Activated naive CD8-positive, alpha-beta T cell treated with anti-CD3 and anti-CD28 coated beads for 36 hours (primary cell): ENCODE measurements around the gene POLRMT. TPM values are rescaled to one million over a fixed set of nuclear protein-coding genes. Genes with fewer than 3 reads are reported as not detected.
"Not testable (repeated sequence)": the region's sequence is repeated elsewhere in the genome, so short reads cannot be mapped to it uniquely, and the experiment has no call there.

ENCODE experiments used
- DNase-seq: peaks from one replicate; pipeline ENCODE4 v3.0.0; 2021
- H3K27ac Mint-ChIP-seq: one replicate; pipeline ENCODE4 v1.8.0; 2022; ENCODE audit warnings: mild to moderate bottlenecking, moderate library complexity, mixed read lengths
- H3K27me3 Mint-ChIP-seq: one replicate; pipeline ENCODE4 v1.8.0; 2022; ENCODE audit warnings: mild to moderate bottlenecking, mixed read lengths
- H3K36me3 Mint-ChIP-seq: one replicate; pipeline ENCODE4 v1.8.0; 2021; ENCODE audit warnings: mild to moderate bottlenecking, mixed read lengths
- H3K4me1 Mint-ChIP-seq: one replicate; pipeline ENCODE4 v1.8.0; 2021; ENCODE audit warnings: mixed read lengths
- H3K4me3 Mint-ChIP-seq: one replicate; pipeline ENCODE4 v1.8.0; 2022; ENCODE audit warnings: mild to moderate bottlenecking, moderate library complexity, mixed read lengths
- H3K9me3 Mint-ChIP-seq: one replicate; pipeline ENCODE4 v1.8.0; 2022; ENCODE audit warnings: mixed read lengths
- total RNA-seq, 2 experiments: library from RNA; stranded (reverse); gene quantifications; one replicate each; pipeline ENCODE4 v1.2.3, GENCODE V29; 2021

The POLRMT gene
- total RNA-seq, 2 experiments from 2014 or later: 73.3 to 74.6 TPM

GRCh38 chr19:629515-629914 is 3.8 kb downstream of the POLRMT start:
- DNase-seq, H3K27me3 Mint-ChIP-seq, H3K4me3 Mint-ChIP-seq, H3K27ac Mint-ChIP-seq, H3K9me3 Mint-ChIP-seq: not testable (repeated sequence)
- Mint-ChIP-seq H3K4me1 (peaks cover 25% of the 10 kb centered on the region), H3K36me3 (peaks cover 34% of the 10 kb centered on the region)

- DNase-seq: no peak
- no peak overlapping the region for H3K4me3 Mint-ChIP-seq
- no peaks in the 10 kb centered on the region for H3K9me3 Mint-ChIP-seq
- peaks cover 34% of the 10 kb centered on the region for H3K36me3 Mint-ChIP-seq
- H3K4me1 Mint-ChIP-seq: peaks cover 17% of the 10 kb centered on the region
- H3K27me3 Mint-ChIP-seq: no peaks in the 10 kb centered on the region
- no peak overlapping the region for H3K27ac Mint-ChIP-seq
These were observed 5.2 kb downstream of the POLRMT start for GRCh38 chr19:628168-628567.

GRCh38 chr19:626566-626965 is 6.8 kb downstream of the POLRMT start:
- H3K27me3 Mint-ChIP-seq, DNase-seq, H3K4me3 Mint-ChIP-seq, H3K4me1 Mint-ChIP-seq, H3K9me3 Mint-ChIP-seq, H3K27ac Mint-ChIP-seq: not testable (repeated sequence)
- peaks cover 26% of the 10 kb centered on the region for H3K36me3 Mint-ChIP-seq

GRCh38 chr19:625257-625656 is 8.1 kb downstream of the POLRMT start:
- Mint-ChIP-seq H3K4me3 (no peak overlapping the region), H3K9me3 (no peaks in the 10 kb centered on the region), H3K27ac (no peak overlapping the region), H3K27me3 (no peaks in the 10 kb centered on the region), H3K4me1 (peaks cover 3% of the 10 kb centered on the region), H3K36me3 (peaks cover 17% of the 10 kb centered on the region)
- no peak for DNase-seq

GRCh38 chr19:624433-625109 is 8.8 kb downstream of the POLRMT start:
- Mint-ChIP-seq H3K27me3 (no peaks in the 10 kb centered on the region), H3K4me1 (peaks cover 3% of the 10 kb centered on the region), H3K9me3 (no peaks in the 10 kb centered on the region), H3K27ac (no peak overlapping the region), H3K36me3 (peaks cover 12% of the 10 kb centered on the region), H3K4me3 (no peak overlapping the region)
- no peak for DNase-seq

- H3K9me3 Mint-ChIP-seq: no peaks in the 10 kb centered on the region
These were observed 9.4 kb downstream of the POLRMT start for GRCh38 chr19:623974-624373.

GRCh38 chr19:623175-623916 is 10.0 kb downstream of the POLRMT start:
- Mint-ChIP-seq H3K4me3 (no peak overlapping the region), H3K36me3 (peaks cover 13% of the 10 kb centered on the region), H3K9me3 (no peaks in the 10 kb centered on the region), H3K27ac (no peak overlapping the region), H3K4me1 (peaks cover 2% of the 10 kb centered on the region), H3K27me3 (no peaks in the 10 kb centered on the region)
- DNase-seq: no peak

More at GRCh38 chr19:623974-624373, 9.4 kb downstream of the POLRMT start:
- H3K27ac Mint-ChIP-seq: no peak overlapping the region
- H3K4me3 Mint-ChIP-seq: no peak overlapping the region
- peaks cover 12% of the 10 kb centered on the region for H3K36me3 Mint-ChIP-seq
- peaks cover 3% of the 10 kb centered on the region for H3K4me1 Mint-ChIP-seq
- H3K27me3 Mint-ChIP-seq: no peaks in the 10 kb centered on the region
- no peak for DNase-seq

GRCh38 chr19:622666-623065 is 10.7 kb downstream of the POLRMT start:
- no peak overlapping the region for H3K4me3 Mint-ChIP-seq
- H3K4me1 Mint-ChIP-seq: peaks cover 2% of the 10 kb centered on the region
- DNase-seq: no peak
- no peaks in the 10 kb centered on the region for H3K9me3 Mint-ChIP-seq
- no peaks in the 10 kb centered on the region for H3K27me3 Mint-ChIP-seq
- peaks cover 11% of the 10 kb centered on the region for H3K36me3 Mint-ChIP-seq
- H3K27ac Mint-ChIP-seq: no peak overlapping the region

- peaks cover under 1% of the 10 kb centered on the region for H3K4me1 Mint-ChIP-seq
- H3K36me3 Mint-ChIP-seq: peaks cover 14% of the 10 kb centered on the region
- H3K27ac Mint-ChIP-seq: no peak overlapping the region
- no peaks in the 10 kb centered on the region for H3K9me3 Mint-ChIP-seq
- no peaks in the 10 kb centered on the region for H3K27me3 Mint-ChIP-seq
- no peak for DNase-seq
- no peak overlapping the region for H3K4me3 Mint-ChIP-seq
These were observed 11.5 kb downstream of the POLRMT start for GRCh38 chr19:621819-622218.

GRCh38 chr19:621191-621590 is 12.1 kb downstream of the POLRMT start:
- not testable (repeated sequence) for DNase-seq, H3K9me3 Mint-ChIP-seq, H3K27ac Mint-ChIP-seq, H3K27me3 Mint-ChIP-seq, H3K4me1 Mint-ChIP-seq, H3K4me3 Mint-ChIP-seq
- H3K36me3 Mint-ChIP-seq: peaks cover 13% of the 10 kb centered on the region

- H3K4me1 Mint-ChIP-seq: peaks cover 2% of the 10 kb centered on the region
- H3K9me3 Mint-ChIP-seq: no peaks in the 10 kb centered on the region
- no peak overlapping the region for H3K4me3 Mint-ChIP-seq
- H3K27me3 Mint-ChIP-seq: peaks cover 4% of the 10 kb centered on the region
- no peak overlapping the region for H3K27ac Mint-ChIP-seq
- peaks cover 14% of the 10 kb centered on the region for H3K36me3 Mint-ChIP-seq
- no peak for DNase-seq
These were observed 13.0 kb downstream of the POLRMT start for GRCh38 chr19:620166-620862.

GRCh38 chr19:619286-620002 is 13.9 kb downstream of the POLRMT start:
- peaks cover 4% of the 10 kb centered on the region for H3K27me3 Mint-ChIP-seq
- no peak overlapping the region for H3K27ac Mint-ChIP-seq
- H3K4me1 Mint-ChIP-seq: peaks cover 2% of the 10 kb centered on the region
- DNase-seq: no peak
- no peak overlapping the region for H3K4me3 Mint-ChIP-seq
- no peaks in the 10 kb centered on the region for H3K9me3 Mint-ChIP-seq
- H3K36me3 Mint-ChIP-seq: peaks cover 14% of the 10 kb centered on the region

- no peak overlapping the region for H3K27ac Mint-ChIP-seq
- H3K9me3 Mint-ChIP-seq: no peaks in the 10 kb centered on the region
These were observed 14.6 kb downstream of the POLRMT start for GRCh38 chr19:618674-619285.

GRCh38 chr19:618247-618619 is 15.1 kb downstream of the POLRMT start:
- H3K27me3 Mint-ChIP-seq: peaks cover 4% of the 10 kb centered on the region
- no peak for DNase-seq

More at GRCh38 chr19:618674-619285, 14.6 kb downstream of the POLRMT start:
- DNase-seq: no peak
- Mint-ChIP-seq H3K4me1 (peaks cover 2% of the 10 kb centered on the region), H3K27me3 (peaks cover 4% of the 10 kb centered on the region), H3K36me3 (peaks cover 14% of the 10 kb centered on the region), H3K4me3 (no peak overlapping the region)

More at GRCh38 chr19:618247-618619, 15.1 kb downstream of the POLRMT start:
- Mint-ChIP-seq H3K4me3 (no peak overlapping the region), H3K27ac (no peak overlapping the region), H3K36me3 (peaks cover 14% of the 10 kb centered on the region), H3K4me1 (peaks cover 2% of the 10 kb centered on the region), H3K9me3 (no peaks in the 10 kb centered on the region)
